SU-DHL-6 (cell line): ENCODE results near the gene ZSWIM5.

Experiments used
- H2AFZ ChIP-seq: fragments of 200-600 bp; sonication (generic); 2 replicates; pipeline ENCODE4 v1.6.1; 2014; ENCODE audit warnings: low read depth, mild to moderate bottlenecking, moderate library complexity, mixed read lengths, antibody characterized with exemption, low read length; ENCODE audit not compliant: severe bottlenecking
- H3F3A ChIP-seq: fragments of 200-600 bp; shearing (Covaris generic); 2 replicates; pipeline ENCODE4 v1.6.0; 2016; ENCODE audit warnings: antibody characterized with exemption, mild to moderate bottlenecking; ENCODE audit not compliant: insufficient read depth
- H3K27ac ChIP-seq: fragments of 200-600 bp; sonication (generic); 2 replicates; pipeline ENCODE4 v1.5.1; 2016; ENCODE audit warnings: low read depth, mild to moderate bottlenecking, low read length, moderate library complexity, mixed read lengths
- H3K27me3 ChIP-seq: fragments of 200-600 bp; sonication (generic), shearing (Covaris generic); 2 replicates; pipeline ENCODE4 v1.6.0; 2014; ENCODE audit warnings: mild to moderate bottlenecking, low read length
- H3K36me3 ChIP-seq: fragments of 200-600 bp; sonication (generic); 2 replicates; pipeline ENCODE4 v1.6.1; 2014; ENCODE audit warnings: mild to moderate bottlenecking, low read length, mixed read lengths
- H3K4me2 ChIP-seq: fragments of 300-600, 200-600 bp; shearing (Covaris generic), sonication (generic); 2 replicates; pipeline ENCODE4 v1.6.0; 2014; ENCODE audit warnings: low read length, low read depth, mild to moderate bottlenecking; ENCODE audit not compliant: poor library complexity, severe bottlenecking
- H3K4me3 ChIP-seq: fragments of 200-600 bp; sonication (generic); 2 replicates; pipeline ENCODE4 v1.5.1; 2014; ENCODE audit warnings: antibody characterized with exemption, low read length, mild to moderate bottlenecking, mixed read lengths; ENCODE audit not compliant: insufficient read depth, poor library complexity, severe bottlenecking
- H3K79me2 ChIP-seq: fragments of 200-600 bp; sonication (generic); 2 replicates; pipeline ENCODE4 v1.6.1; 2014; ENCODE audit warnings: mild to moderate bottlenecking, low read length, moderate library complexity; ENCODE audit not compliant: insufficient read depth
- H3K9ac ChIP-seq: fragments of 200-600 bp; sonication (generic); 2 replicates; pipeline ENCODE4 v1.7.0; 2014; ENCODE audit warnings: mild to moderate bottlenecking, low read length
- H3K9me2 ChIP-seq: fragments of 200-600 bp; sonication (generic); replicated peaks from 2 replicates; pipeline ENCODE4 v1.6.1; 2014; ENCODE audit warnings: low read length; ENCODE audit not compliant: insufficient read depth
- H3K9me3 ChIP-seq: fragments of 200-600 bp; sonication (generic); 2 replicates; pipeline ENCODE4 v1.6.1; 2014; ENCODE audit warnings: low read length, mixed read lengths; ENCODE audit not compliant: insufficient read depth
- H4K20me1 ChIP-seq: fragments of 200-600 bp; sonication (generic); 2 replicates; pipeline ENCODE4 v1.6.1; 2014; ENCODE audit warnings: low read depth, mild to moderate bottlenecking, antibody characterized with exemption, low read length, moderate library complexity, mixed read lengths
- CTCF ChIP-seq: fragments of 200-600 bp; sonication (generic); IDR thresholded peaks from one replicate; pipeline ENCODE4 v1.5.1; 2017; ENCODE audit warnings: antibody characterized with exemption, mild to moderate bottlenecking, low read length, moderate library complexity; ENCODE audit not compliant: insufficient read depth, poor library complexity, severe bottlenecking
- EZH2phosphoT487 ChIP-seq: fragments of 200-600 bp; sonication (generic), shearing (Covaris generic); conservative IDR thresholded peaks from 2 replicates; pipeline ENCODE4 v1.6.1; 2018; ENCODE audit warnings: mild to moderate bottlenecking, antibody characterized with exemption, low read length, moderate library complexity, mixed read lengths

The ZSWIM5 gene

GRCh38 chr1:44976252-44976651, 230.2 kb downstream of the ZSWIM5 start:
- Histone ChIP-seq H3K27ac (no peak overlapping the region), H3K36me3 (peaks cover 36% of the 10 kb centered on the region), H3K4me3 (no peak overlapping the region), H3K9ac (no peak overlapping the region), H2AFZ (no peak overlapping the region), H3K79me2 (0 out of 2 replicates have a peak, but pooled peaks cover 3% of the 10 kb centered on the region), H3K27me3 (no peaks in the 10 kb centered on the region), H3K9me2 (no peaks in the 10 kb centered on the region), H3K4me2 (no peak overlapping the region), H4K20me1 (no peaks in the 10 kb centered on the region), H3F3A (no peaks in the 10 kb centered on the region), H3K9me3 (no peaks in the 10 kb centered on the region)
- TF ChIP-seq EZH2phosphoT487, result no peak
- TF ChIP-seq CTCF, result no peak

- no peaks in the 10 kb centered on the region for H3K9me3 ChIP-seq
- no peaks in the 10 kb centered on the region for H4K20me1 ChIP-seq
- H3K27me3 ChIP-seq, result no peaks in the 10 kb centered on the region
- H3K4me2 ChIP-seq, result no peak overlapping the region
- no peak overlapping the region for H3K4me3 ChIP-seq
- H3K79me2 ChIP-seq, result no peaks in the 10 kb centered on the region
- no peak overlapping the region for H2AFZ ChIP-seq
- TF ChIP-seq CTCF, result no peak
- TF ChIP-seq EZH2phosphoT487, result no peak
- peaks cover 34% of the 10 kb centered on the region for H3K36me3 ChIP-seq
- no peak overlapping the region for H3K9ac ChIP-seq
- no peaks in the 10 kb centered on the region for H3F3A ChIP-seq
- no peaks in the 10 kb centered on the region for H3K9me2 ChIP-seq
- H3K27ac ChIP-seq, result no peak overlapping the region
These were observed 232.8 kb downstream of the ZSWIM5 start for GRCh38 chr1:44973645-44974044.

- no peaks in the 10 kb centered on the region for H3K27me3 ChIP-seq
- no peak overlapping the region for H3K4me2 ChIP-seq
- H4K20me1 ChIP-seq, result no peaks in the 10 kb centered on the region
- H3F3A ChIP-seq, result no peaks in the 10 kb centered on the region
- H3K36me3 ChIP-seq, result peaks cover 8% of the 10 kb centered on the region; the same call in 1 of the 2 replicates
- TF ChIP-seq CTCF, result no peak
- no peak for TF ChIP-seq EZH2phosphoT487
- H3K27ac ChIP-seq, result no peak overlapping the region
- H3K9ac ChIP-seq, result no peak overlapping the region
- no peaks in the 10 kb centered on the region for H3K79me2 ChIP-seq
- H3K9me3 ChIP-seq, result no peaks in the 10 kb centered on the region
- H3K9me2 ChIP-seq, result no peaks in the 10 kb centered on the region
- H3K4me3 ChIP-seq, result no peak overlapping the region
- H2AFZ ChIP-seq, result no peak overlapping the region
These were observed 236.1 kb downstream of the ZSWIM5 start for GRCh38 chr1:44970317-44970716.
